Right lobe of liver (tissue), 4 donors: ENCODE results near the gene CSF3R.

Experiments used
- POLR2A ChIP-seq: fragments of 450-650 bp; IDR thresholded peaks from one replicate; pipeline ENCODE4 v1.6.1; 2017; ENCODE audit warnings: antibody characterized with exemption, mild to moderate bottlenecking
- TF ChIP-seq, protein P1 (sequence below), 4 donors: fragments of 200-600 bp in 3 of 4; fragments of 450-650 bp in 1 of 4; IDR thresholded peaks; one replicate each; pipeline versions ENCODE4 v1.5.1 to v1.8.0; 2016 to 2022; ENCODE audit warnings: antibody characterized with exemption in 4 of 4, mild to moderate bottlenecking in 2 of 4
- donor health status: DM: no; HTN: no; CAD: no.
- donor health status: DM: no; HTN: no; CAD: no.
- donor health status: DM: no; HTN: yes; CAD: no.

DNA sequence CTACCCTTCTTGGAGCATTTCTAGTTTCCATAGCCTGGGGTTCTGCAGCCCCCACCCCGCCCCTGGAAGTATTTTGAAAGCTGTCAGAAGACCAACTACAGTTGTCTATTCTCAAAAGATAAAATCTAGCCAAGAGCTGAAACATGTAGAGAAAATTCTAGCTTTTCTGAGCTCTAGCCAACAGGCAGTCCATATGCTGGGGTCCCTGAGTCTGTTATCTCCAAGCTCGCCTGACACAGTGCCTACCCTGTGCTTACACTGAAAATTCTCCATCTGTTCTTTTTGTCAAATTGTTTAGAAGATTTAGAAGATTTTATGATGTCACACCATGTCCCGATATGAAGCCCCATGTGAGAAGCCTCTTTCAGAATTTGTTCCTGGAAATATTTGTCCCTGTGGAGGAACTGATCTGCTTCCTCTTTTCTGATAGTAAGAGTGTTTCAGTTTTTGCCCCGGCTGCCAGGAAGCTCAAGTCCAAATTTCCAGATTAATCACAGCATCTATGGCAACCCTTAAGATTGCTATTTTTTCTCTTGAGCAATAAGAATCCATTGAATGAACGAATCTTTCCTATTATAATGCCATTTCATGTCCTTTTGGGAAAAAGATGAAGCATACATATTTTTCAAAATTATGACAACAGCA, 23.7 kb upstream of the CSF3R start:
- TF ChIP-seq, protein P1, sequence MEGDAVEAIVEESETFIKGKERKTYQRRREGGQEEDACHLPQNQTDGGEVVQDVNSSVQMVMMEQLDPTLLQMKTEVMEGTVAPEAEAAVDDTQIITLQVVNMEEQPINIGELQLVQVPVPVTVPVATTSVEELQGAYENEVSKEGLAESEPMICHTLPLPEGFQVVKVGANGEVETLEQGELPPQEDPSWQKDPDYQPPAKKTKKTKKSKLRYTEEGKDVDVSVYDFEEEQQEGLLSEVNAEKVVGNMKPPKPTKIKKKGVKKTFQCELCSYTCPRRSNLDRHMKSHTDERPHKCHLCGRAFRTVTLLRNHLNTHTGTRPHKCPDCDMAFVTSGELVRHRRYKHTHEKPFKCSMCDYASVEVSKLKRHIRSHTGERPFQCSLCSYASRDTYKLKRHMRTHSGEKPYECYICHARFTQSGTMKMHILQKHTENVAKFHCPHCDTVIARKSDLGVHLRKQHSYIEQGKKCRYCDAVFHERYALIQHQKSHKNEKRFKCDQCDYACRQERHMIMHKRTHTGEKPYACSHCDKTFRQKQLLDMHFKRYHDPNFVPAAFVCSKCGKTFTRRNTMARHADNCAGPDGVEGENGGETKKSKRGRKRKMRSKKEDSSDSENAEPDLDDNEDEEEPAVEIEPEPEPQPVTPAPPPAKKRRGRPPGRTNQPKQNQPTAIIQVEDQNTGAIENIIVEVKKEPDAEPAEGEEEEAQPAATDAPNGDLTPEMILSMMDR (IDR thresholded peaks at IDR 0.05), result no peak
- no peak for TF ChIP-seq POLR2A
